ENCODE data around the gene FANCE.
A peak's percentile ranks its signal among the peaks of the same experiment; 100 is the strongest.

The FANCE gene

GRCh38 chr6:35452183-35453090, at the start of gene FANCE:
FANCE (plus strand) TSS chr6:35452338; CDS start chr6:35452546, 208 bp downstream.
- H3K4me1 Mint-ChIP-seq = peaks cover 41% of the 10 kb centered on the region
- peak; percentile 64 for ATAC-seq (replicated peaks; ENCODE audit: extremely low read depth, poor library complexity, severe bottlenecking)
- H3K36me3 Mint-ChIP-seq (ENCODE audit: insufficient read depth) = peaks cover 7% of the 10 kb centered on the region
- no peaks in the 10 kb centered on the region for H3K9me3 Mint-ChIP-seq
- H3K4me3 Mint-ChIP-seq = peak within 1 kb of the TSS; percentile 81
- H3K27ac Mint-ChIP-seq (ENCODE audit: low read depth) = peak within 1 kb of the TSS; percentile 19
- peak; percentile 76 to 89 for DNase-seq (ENCODE audit: low spot score in 2 of 2)
- H3K27me3 Mint-ChIP-seq = no peaks in the 10 kb centered on the region

DNA sequence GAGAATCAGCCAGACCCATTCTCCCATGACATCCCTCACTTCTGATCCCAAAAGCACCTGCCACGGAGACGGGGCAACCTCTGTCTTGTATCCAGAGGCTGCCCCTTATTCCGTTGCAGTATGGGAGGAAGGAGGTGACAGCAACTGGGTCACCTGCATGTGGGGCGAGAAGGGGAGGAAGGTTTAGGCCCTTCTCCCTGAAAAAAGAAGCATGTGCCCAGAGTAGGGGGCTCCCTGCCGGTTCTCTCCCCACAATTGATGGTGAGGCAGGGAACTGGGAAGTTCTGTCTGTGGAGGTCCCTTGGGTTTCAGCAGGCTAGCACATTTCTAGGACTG, 49.3 kb upstream of the FANCE start:
- Mint-ChIP-seq H3K27ac (ENCODE audit: low read depth) (peak overlapping the region; percentile 26), H3K36me3 (ENCODE audit: insufficient read depth) (peaks cover 2% of the 10 kb centered on the region), H3K4me3 (no peak overlapping the region), H3K27me3 (no peaks in the 10 kb centered on the region), H3K4me1 (peaks cover 40% of the 10 kb centered on the region), H3K9me3 (no peaks in the 10 kb centered on the region)
- DNase-seq (ENCODE audit: low spot score in 2 of 2) (no peak), ATAC-seq (replicated peaks; ENCODE audit: extremely low read depth, poor library complexity, severe bottlenecking) (no peak)

DNA sequence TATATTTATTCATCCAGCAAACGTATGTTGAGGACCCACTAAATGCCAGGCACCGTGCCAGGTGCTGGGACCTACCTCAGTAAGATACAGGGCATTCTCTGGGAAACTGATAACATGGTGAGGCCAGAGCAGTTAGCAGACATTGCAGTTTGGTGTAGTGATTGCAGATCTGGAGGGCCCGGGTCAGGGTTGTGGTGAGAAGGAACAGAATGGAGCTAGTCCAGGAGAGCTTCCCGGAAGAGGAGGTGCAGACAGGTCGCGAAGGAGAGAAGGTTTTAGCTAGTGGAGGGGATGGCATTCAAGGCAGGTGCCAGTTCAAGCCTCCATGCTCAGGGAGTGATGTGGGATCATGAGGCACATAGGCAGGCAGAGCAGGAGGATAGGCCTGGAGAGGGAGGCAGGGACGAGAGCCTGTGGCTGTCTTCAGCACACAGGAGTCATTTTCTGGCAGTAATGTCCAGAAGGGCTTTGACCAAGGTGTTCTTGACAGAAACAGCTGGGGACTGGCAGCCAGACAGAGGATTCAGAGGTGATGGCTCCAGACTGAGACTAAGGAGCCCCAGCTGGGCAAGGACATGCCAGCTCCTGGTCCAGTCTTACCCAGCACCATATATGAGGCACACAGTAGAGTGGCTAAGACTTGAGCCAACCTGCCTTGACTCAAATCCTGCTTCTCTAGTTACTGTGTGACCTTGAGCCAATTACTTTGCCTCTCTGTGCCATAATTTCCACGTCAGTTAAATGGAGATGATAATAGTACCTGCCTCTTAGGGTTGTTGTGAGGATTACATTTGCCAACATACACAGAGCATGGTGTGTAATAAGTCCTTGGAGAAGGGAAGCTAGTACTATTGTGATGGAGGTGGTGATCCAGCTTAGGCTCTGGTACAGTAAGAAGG, 48.3 kb upstream of the FANCE start:
- Mint-ChIP-seq H3K27ac (ENCODE audit: low read depth) (peak overlapping the region; percentile 75), H3K36me3 (ENCODE audit: insufficient read depth) (peaks cover 2% of the 10 kb centered on the region), H3K4me3 (no peak overlapping the region), H3K9me3 (no peaks in the 10 kb centered on the region), H3K27me3 (no peaks in the 10 kb centered on the region), H3K4me1 (peaks cover 34% of the 10 kb centered on the region)
- no peak for ATAC-seq (replicated peaks; ENCODE audit: extremely low read depth, poor library complexity, severe bottlenecking)
- DNase-seq (ENCODE audit: low spot score in 2 of 2) = no peak

- DNase-seq (ENCODE audit: low spot score in 2 of 2) (no peak), ATAC-seq (replicated peaks; ENCODE audit: extremely low read depth, poor library complexity, severe bottlenecking) (no peak)
- H3K27me3 Mint-ChIP-seq = no peaks in the 10 kb centered on the region
- H3K4me3 Mint-ChIP-seq = no peak overlapping the region
- no peak overlapping the region for H3K27ac Mint-ChIP-seq (ENCODE audit: low read depth)
- H3K4me1 Mint-ChIP-seq = peaks cover 37% of the 10 kb centered on the region
- H3K36me3 Mint-ChIP-seq (ENCODE audit: insufficient read depth) = peaks cover 10% of the 10 kb centered on the region
- H3K9me3 Mint-ChIP-seq = no peaks in the 10 kb centered on the region
Measured at GRCh38 chr6:35406711-35407485, 45.2 kb upstream of the FANCE start.

GRCh38 chr6:35409245-35409644, 42.9 kb upstream of the FANCE start:
- ATAC-seq (replicated peaks; ENCODE audit: extremely low read depth, poor library complexity, severe bottlenecking) = no peak
- Mint-ChIP-seq H3K4me3 (no peak overlapping the region), H3K27me3 (no peaks in the 10 kb centered on the region), H3K36me3 (ENCODE audit: insufficient read depth) (peaks cover 24% of the 10 kb centered on the region), H3K4me1 (peaks cover 22% of the 10 kb centered on the region), H3K9me3 (no peaks in the 10 kb centered on the region), H3K27ac (ENCODE audit: low read depth) (no peak overlapping the region)
- no peak for DNase-seq (ENCODE audit: low spot score in 2 of 2)

- no peak overlapping the region for H3K4me3 Mint-ChIP-seq
- H3K4me1 Mint-ChIP-seq = peaks cover 22% of the 10 kb centered on the region
- peaks cover 22% of the 10 kb centered on the region for H3K36me3 Mint-ChIP-seq (ENCODE audit: insufficient read depth)
- no peak for DNase-seq (ENCODE audit: low spot score in 2 of 2)
- H3K27me3 Mint-ChIP-seq = no peaks in the 10 kb centered on the region
- H3K27ac Mint-ChIP-seq (ENCODE audit: low read depth) = peak overlapping the region; percentile 14
- ATAC-seq (replicated peaks; ENCODE audit: extremely low read depth, poor library complexity, severe bottlenecking) = no peak
- no peaks in the 10 kb centered on the region for H3K9me3 Mint-ChIP-seq
Measured at GRCh38 chr6:35410131-35410530, 42.0 kb upstream of the FANCE start.

GRCh38 chr6:35411066-35411465, 41.1 kb upstream of the FANCE start:
- Mint-ChIP-seq H3K36me3 (ENCODE audit: insufficient read depth) (peaks cover 27% of the 10 kb centered on the region), H3K9me3 (no peaks in the 10 kb centered on the region), H3K27ac (ENCODE audit: low read depth) (peak overlapping the region; percentile 14), H3K4me3 (peak overlapping the region; percentile 36), H3K27me3 (no peaks in the 10 kb centered on the region), H3K4me1 (peaks cover 19% of the 10 kb centered on the region)
- no peak for DNase-seq (ENCODE audit: low spot score in 2 of 2)
- ATAC-seq (replicated peaks; ENCODE audit: extremely low read depth, poor library complexity, severe bottlenecking) = peak; percentile 52

DNA sequence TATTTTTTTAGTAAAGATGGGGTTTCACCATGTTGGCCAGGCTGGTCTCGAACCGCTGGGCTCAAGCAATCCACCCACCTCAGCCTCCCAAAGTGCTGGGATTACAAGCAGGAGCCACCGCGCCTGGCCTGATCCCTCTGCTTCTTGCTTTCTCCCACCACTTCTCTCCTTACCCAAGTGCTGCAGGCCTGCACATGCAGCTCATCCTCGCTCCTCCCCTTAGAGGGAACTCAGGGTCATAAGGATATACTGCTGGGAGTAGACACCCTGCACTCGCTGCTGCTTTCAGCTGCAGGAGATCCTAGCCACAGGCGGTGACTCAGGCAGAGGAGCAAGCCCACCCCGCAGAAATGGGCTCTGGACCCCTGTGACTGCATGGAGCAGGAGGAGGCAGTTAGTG, 40.0 kb upstream of the FANCE start:
- no peak for ATAC-seq (replicated peaks; ENCODE audit: extremely low read depth, poor library complexity, severe bottlenecking)
- no peak overlapping the region for H3K27ac Mint-ChIP-seq (ENCODE audit: low read depth)
- no peaks in the 10 kb centered on the region for H3K9me3 Mint-ChIP-seq
- H3K27me3 Mint-ChIP-seq = no peaks in the 10 kb centered on the region
- no peak for DNase-seq (ENCODE audit: low spot score in 2 of 2)
- no peak overlapping the region for H3K4me3 Mint-ChIP-seq
- H3K36me3 Mint-ChIP-seq (ENCODE audit: insufficient read depth) = peaks cover 34% of the 10 kb centered on the region
- H3K4me1 Mint-ChIP-seq = peaks cover 16% of the 10 kb centered on the region

DNA sequence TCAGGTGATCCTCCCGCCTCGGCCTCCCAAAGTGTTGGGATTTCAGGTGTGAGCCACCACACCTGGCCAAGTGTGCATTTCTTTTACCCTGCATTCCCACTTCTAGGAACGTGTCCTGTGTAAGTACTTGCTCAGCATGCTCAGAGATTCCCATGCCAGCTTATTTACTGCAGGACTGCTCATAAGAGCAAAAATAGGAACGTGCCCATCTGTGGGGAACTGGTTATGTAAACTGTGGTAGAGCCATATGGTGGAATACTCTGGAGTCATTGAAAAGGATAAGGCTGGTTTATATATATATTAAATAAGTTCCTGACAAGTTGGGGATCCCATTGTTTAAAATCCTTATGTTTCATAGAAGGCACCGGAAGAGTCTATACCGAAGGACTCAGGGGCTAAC, 38.2 kb upstream of the FANCE start:
- H3K27ac Mint-ChIP-seq (ENCODE audit: low read depth) = no peak overlapping the region

DNA sequence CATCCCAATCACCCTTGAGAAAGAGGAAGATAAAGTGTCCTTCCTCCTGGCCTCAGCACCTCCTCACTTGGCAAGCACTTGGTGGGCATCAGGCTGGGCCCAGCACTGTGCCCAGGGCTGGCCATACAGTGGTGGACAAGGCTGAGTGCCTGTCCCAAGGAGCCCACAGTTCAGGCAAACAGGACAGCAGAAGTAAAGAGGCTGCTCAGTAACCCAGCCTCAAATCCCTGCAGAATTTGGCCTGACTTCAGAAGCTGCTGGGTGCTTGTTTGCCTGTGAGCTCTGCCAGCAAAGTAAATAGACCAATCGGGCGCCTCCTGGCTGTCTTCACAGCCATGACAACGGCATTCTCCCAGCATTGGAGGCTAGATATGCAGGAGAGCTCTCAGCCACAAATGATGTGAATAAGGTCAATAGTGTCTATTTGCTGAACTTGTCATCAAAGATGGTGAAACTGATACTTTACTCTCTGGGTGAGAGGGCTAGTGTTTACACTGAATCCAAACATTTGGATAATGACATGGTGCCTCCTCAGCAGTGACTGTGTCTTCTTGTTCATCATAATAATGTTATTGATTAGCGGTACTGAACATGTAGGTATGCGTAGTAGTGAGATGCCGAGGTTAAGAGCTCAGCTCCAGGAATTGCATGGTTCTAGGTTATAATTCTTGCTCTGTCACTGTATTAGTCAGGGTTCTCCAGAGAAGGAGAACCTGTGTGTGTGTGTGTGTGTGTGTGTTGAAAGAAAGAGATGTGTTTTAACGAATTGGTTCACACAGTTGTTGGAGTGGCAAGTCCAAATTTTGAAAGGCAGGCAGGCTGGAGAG, 36.9 kb upstream of the FANCE start:
- Mint-ChIP-seq H3K4me1 (peaks cover 33% of the 10 kb centered on the region), H3K36me3 (ENCODE audit: insufficient read depth) (peaks cover 37% of the 10 kb centered on the region), H3K27ac (ENCODE audit: low read depth) (no peak overlapping the region), H3K9me3 (no peaks in the 10 kb centered on the region), H3K27me3 (no peaks in the 10 kb centered on the region), H3K4me3 (no peak overlapping the region)
- ATAC-seq (replicated peaks; ENCODE audit: extremely low read depth, poor library complexity, severe bottlenecking) = no peak
- no peak for DNase-seq (ENCODE audit: low spot score in 2 of 2)

More for the DNA sequence above, 38.2 kb upstream of the FANCE start:
- Mint-ChIP-seq H3K27me3 (no peaks in the 10 kb centered on the region), H3K4me1 (peaks cover 30% of the 10 kb centered on the region), H3K4me3 (no peak overlapping the region), H3K36me3 (ENCODE audit: insufficient read depth) (peaks cover 36% of the 10 kb centered on the region), H3K9me3 (no peaks in the 10 kb centered on the region)
- no peak for DNase-seq (ENCODE audit: low spot score in 2 of 2)
- no peak for ATAC-seq (replicated peaks; ENCODE audit: extremely low read depth, poor library complexity, severe bottlenecking)

DNA sequence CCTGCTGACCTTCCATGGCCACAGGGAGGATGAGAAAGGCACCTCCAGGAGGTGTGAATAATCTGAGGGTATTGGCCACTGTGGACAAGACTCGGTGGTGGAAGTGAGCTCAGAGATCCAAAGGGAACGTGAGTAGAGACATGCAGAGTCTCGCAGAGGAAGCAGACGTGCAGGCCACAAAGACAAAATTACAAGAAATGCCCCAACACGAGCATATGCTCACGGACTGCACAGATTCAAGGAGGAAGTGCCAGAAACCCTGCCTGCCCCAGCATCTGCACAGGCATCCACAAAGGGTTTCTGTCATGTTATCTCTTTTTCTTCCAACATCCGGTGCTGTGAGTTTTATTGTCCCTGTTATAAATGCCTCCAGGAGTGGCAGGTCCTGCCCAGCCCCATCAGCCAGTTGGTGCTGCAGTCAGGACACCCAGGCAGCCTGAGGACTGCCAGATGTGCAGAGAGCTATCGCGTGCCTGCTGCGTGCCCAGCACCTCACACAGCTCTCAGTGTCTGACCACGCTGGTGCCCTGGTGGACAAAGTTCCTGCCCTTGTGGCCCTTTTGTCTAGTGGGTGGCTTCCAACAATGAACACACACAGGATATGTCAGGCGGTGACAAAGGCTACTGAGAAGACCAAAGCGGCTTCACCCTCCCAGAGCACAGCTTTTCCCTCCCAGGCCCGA, 34.0 kb upstream of the FANCE start:
- no peak for DNase-seq (ENCODE audit: low spot score in 2 of 2)
- H3K4me3 Mint-ChIP-seq = no peak overlapping the region
- H3K9me3 Mint-ChIP-seq = no peaks in the 10 kb centered on the region
- ATAC-seq (replicated peaks; ENCODE audit: extremely low read depth, poor library complexity, severe bottlenecking) = no peak
- peaks cover 23% of the 10 kb centered on the region for H3K4me1 Mint-ChIP-seq
- no peaks in the 10 kb centered on the region for H3K27me3 Mint-ChIP-seq
- H3K27ac Mint-ChIP-seq (ENCODE audit: low read depth) = no peak overlapping the region
- peaks cover 33% of the 10 kb centered on the region for H3K36me3 Mint-ChIP-seq (ENCODE audit: insufficient read depth)

All from central memory CD8-positive, alpha-beta T cell (primary cell).